HG03045 (cell line): ENCODE results near the gene PLCB1.

Experiments
- ATAC-seq: cut with Tn5 transposase; IDR thresholded peaks from one replicate; pipeline ENCODE4 v1.9.1; 2021; ENCODE audit warnings: mild to moderate bottlenecking, moderate library complexity; ENCODE audit not compliant: unreplicated experiment

The PLCB1 gene

GRCh38 chr20:8129211-8129976 is 2.7 kb upstream of the PLCB1 start:
- no peak for ATAC-seq

DNA sequence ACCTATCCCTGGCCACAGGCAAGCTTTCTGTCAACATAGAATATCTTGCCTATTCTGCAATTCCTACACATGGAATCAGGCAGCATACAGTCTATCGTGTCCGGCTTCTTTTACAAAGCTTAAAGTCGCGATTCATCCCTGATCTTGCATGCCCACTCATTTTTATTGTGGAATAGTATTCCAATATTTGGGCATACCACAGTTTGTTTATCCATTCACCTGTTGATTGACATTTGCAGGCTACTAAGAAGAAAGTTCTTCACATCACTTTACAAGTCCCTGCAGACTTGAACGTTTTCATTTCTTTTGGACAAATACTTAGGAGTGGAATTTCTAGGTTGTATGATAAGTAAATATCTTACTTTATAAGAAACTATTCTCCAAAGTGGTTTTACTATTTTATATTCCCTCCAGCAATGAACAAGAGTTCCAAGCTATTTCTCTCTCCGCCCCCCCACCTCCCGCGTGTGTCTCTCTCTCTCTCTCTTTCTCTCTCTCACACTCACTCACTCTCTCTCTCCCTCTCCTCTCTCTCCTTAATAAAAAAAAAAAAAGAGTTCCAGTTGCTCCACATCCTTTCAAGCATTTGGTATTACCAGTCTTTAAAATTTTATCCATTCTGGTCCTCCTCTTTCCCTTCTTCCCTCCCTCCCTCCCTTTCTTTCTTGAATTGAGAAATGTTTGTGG is 1.1 kb upstream of the PLCB1 start:
- no peak for ATAC-seq

GRCh38 chr20:8132484-8133309 is 631 bp downstream of the PLCB1 start:
- peak; percentile 11 for ATAC-seq

DNA sequence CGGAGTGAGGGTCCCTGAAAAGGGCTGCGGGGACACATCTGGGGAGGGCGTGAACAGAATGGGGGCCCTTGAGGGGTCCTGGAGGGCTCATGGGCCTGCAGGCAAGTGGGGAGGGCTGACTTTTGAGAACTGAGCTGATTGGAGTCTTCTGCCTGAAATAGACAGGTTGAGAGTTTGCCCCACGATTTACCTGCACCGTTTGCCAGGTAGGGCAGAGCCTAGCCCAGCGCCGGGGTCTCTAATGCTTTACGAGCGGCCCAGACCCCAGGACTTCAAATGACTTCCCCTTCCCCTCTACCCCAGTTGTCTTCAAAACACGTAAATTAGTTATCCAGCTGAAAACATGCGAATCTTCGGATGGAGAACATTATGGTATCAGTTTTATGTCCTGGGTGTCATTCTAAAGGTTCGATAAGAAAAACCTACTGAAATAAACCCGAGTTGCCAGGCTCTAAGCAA is 1.3 kb downstream of the PLCB1 start:
- no peak for ATAC-seq

- ATAC-seq, result no peak
Measured at GRCh38 chr20:8133851-8134451, 1.9 kb downstream of the PLCB1 start.

GRCh38 chr20:8139899-8140298 is 7.8 kb downstream of the PLCB1 start:
- ATAC-seq, result no peak

DNA sequence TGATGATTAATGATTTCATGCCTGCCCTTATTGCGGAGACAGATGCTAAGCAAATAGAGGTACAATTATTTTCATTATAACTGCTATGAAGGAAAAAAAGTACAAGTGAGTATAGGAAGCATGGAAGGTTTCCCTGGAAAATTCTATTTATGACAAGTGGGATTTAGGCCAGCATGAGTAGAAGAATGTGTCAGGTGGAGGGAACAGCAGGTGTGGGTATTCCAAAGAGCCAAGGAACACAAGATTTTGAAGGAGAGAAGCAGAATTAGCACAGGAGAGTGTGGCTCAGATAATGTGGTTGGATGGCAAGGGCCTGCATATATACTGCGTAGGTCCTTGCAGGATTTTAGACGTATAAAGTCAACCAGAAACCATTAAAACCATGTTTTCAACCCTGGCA is 11.4 kb downstream of the PLCB1 start:
- no peak for ATAC-seq

GRCh38 chr20:8144282-8145245 is 12.5 kb downstream of the PLCB1 start:
- no peak for ATAC-seq

GRCh38 chr20:8145246-8146168 is 13.4 kb downstream of the PLCB1 start:
- ATAC-seq, result no peak

- no peak for ATAC-seq
Measured at GRCh38 chr20:8147476-8147875, 15.4 kb downstream of the PLCB1 start.

DNA sequence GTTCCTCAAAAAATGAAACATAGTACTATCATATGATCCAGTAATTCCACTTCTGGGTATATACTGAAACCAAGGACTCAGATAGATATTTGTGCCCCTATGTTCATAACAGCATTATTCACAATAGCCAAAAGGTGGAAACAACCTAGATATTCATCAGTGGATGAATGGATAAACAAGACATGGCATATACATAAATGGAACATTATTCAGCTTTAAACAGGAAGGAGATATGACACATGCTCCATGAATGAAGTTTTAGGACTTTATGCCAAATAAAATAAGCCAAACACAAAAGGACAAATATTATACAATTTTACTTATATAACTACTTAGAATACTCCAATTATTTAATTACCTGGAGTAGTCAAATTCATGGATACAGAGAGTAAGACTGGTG is 16.4 kb downstream of the PLCB1 start:
- ATAC-seq, result no peak

- ATAC-seq, result no peak
Measured at GRCh38 chr20:8150591-8150990, 18.5 kb downstream of the PLCB1 start.

DNA sequence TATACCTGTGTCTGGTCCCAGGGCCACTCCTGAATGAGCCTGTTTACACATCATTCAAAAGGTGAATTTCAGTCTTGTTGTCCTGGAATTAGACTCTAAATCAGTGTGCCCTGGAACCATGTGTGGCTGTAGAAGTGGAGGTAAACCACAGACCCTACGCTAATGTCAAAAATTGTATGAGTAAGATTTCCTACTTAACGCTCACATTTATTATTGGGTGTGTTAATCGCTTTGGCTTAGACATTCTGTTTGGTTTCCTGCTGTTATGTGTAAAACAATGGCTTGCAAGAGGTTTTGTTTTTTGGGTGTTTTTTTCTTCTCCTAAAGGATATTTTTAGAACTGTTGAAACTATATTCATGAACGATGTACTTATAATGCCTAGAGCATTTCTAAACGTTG is 19.3 kb downstream of the PLCB1 start:
- ATAC-seq, result no peak

- ATAC-seq, result no peak
Measured at GRCh38 chr20:8152183-8152582, 20.1 kb downstream of the PLCB1 start.

GRCh38 chr20:8152847-8153246 is 20.8 kb downstream of the PLCB1 start:
- no peak for ATAC-seq

- ATAC-seq, result no peak
Measured at GRCh38 chr20:8153281-8153908, 21.3 kb downstream of the PLCB1 start.

DNA sequence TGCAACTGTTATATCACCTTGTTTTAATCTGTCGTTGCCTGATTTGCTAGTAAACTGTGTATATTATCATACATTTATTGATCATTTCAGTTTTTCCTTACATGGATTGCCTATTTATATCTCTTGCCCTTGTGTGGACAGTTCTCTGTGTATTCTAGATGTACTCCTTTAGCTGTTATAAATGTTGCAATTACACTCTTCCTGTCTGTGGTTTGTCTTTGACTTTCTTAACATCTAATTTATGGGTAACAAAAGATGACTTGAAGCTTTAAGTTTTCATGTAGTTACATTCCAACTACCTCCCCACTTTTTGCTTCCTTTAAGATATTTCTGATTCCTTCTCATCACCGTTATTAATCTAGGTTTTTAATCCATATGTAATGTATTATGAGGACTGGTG is 22.6 kb downstream of the PLCB1 start:
- ATAC-seq, result no peak

GRCh38 chr20:8155229-8155628 is 23.2 kb downstream of the PLCB1 start:
- no peak for ATAC-seq

DNA sequence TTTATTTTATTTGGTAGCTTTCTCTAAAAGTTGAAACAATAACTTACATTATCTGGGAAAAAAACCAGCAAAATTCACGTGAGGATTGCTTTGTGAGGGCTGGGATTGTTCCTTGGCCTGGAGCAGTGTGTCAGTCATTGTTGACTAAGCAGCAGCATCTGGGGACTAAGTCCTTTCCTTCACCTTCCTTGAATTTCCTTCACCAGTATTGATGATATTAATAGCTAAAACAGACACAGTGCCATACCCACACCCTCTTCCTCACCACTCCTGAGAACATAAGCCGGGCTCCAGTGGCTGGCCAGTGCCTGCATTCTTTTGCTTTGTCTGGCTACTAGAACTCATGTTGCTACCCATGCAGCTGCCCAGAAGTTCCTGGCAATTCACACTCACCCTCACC is 23.7 kb downstream of the PLCB1 start:
- no peak for ATAC-seq
